Neural cell (in vitro differentiated cells): ENCODE results near the gene RAET1G. TPM values are rescaled to one million over a fixed set of nuclear protein-coding genes. Genes with fewer than 3 reads are reported as not detected.

Source experiments
- H2AFZ ChIP-seq: fragments of 200-600, 300-800 bp; sonication (generic), shearing (Covaris generic); 2 replicates; pipeline ENCODE4 v1.6.0; 2014; ENCODE audit warnings: low read depth, mild to moderate bottlenecking, antibody characterized with exemption, low read length, moderate library complexity
- H3F3A ChIP-seq: fragments of 200-600 bp; shearing (Covaris generic); 2 replicates; pipeline ENCODE4 v1.6.1; 2016; ENCODE audit warnings: mild to moderate bottlenecking, moderate library complexity, mixed read lengths, antibody characterized with exemption, low read length; ENCODE audit not compliant: insufficient read depth, poor library complexity, severe bottlenecking
- H3K27ac ChIP-seq: fragments of 200-600, 300-800 bp; sonication (generic), shearing (Covaris generic); 2 replicates; pipeline ENCODE4 v1.5.1; 2014; ENCODE audit warnings: mild to moderate bottlenecking, low read length, moderate library complexity
- H3K27me3 ChIP-seq: fragments of 300-800, 200-600 bp; sonication (generic), shearing (Covaris generic); 2 replicates; pipeline ENCODE4 v1.6.0; 2014; ENCODE audit warnings: mild to moderate bottlenecking, low read depth, low read length, moderate library complexity; ENCODE audit not compliant: insufficient read depth
- H3K36me3 ChIP-seq: fragments of 300-800, 200-600 bp; sonication (generic), shearing (Covaris generic); 2 replicates; pipeline ENCODE4 v1.5.1; 2014; ENCODE audit warnings: mild to moderate bottlenecking, antibody characterized with exemption, low read length, moderate library complexity; ENCODE audit not compliant: insufficient read depth
- H3K4me2 ChIP-seq: fragments of 300-800, 200-600 bp; sonication (generic), shearing (Covaris generic); 2 replicates; pipeline ENCODE4 v1.6.0; 2014; ENCODE audit warnings: mild to moderate bottlenecking, low read length
- H3K4me3 ChIP-seq: fragments of 300-800, 200-600 bp; sonication (generic), shearing (Covaris generic); 2 replicates; pipeline ENCODE4 v1.5.1; 2014; ENCODE audit warnings: mild to moderate bottlenecking, low read length, moderate library complexity
- H3K79me2 ChIP-seq: fragments of 200-600 bp; shearing (Covaris generic); replicated peaks from 2 replicates; pipeline ENCODE4 v1.6.0; 2014; ENCODE audit warnings: mild to moderate bottlenecking, low read length, moderate library complexity; ENCODE audit not compliant: insufficient read depth
- H3K9ac ChIP-seq: fragments of 300-800, 200-600 bp; sonication (generic), shearing (Covaris generic); 2 replicates; pipeline ENCODE4 v1.6.1; 2016; ENCODE audit warnings: mild to moderate bottlenecking, low read length, mixed read lengths
- H3K9me2 ChIP-seq: fragments of 200-600 bp; shearing (Covaris generic); 2 replicates; pipeline ENCODE4 v1.6.1; 2016; ENCODE audit warnings: mild to moderate bottlenecking, low read length, mixed read lengths; ENCODE audit not compliant: insufficient read depth
- H3K9me3 ChIP-seq: fragments of 200-600, 300-800 bp; sonication (generic), shearing (Covaris generic); 2 replicates; pipeline ENCODE4 v1.6.1; 2016; ENCODE audit warnings: mild to moderate bottlenecking, mixed run types, low read length, moderate library complexity, mixed read lengths
- H4K20me1 ChIP-seq: fragments of 200-600 bp; shearing (Covaris generic); 2 replicates; pipeline ENCODE4 v1.6.1; 2016; ENCODE audit warnings: mild to moderate bottlenecking, mixed run types; ENCODE audit not compliant: insufficient read depth
- EP300 ChIP-seq: fragments of 450-650 bp; conservative IDR thresholded peaks from 2 replicates; pipeline ENCODE4 v1.6.1; 2014; ENCODE audit warnings: antibody characterized with exemption, mild to moderate bottlenecking, moderate library complexity; ENCODE audit not compliant: poor library complexity, severe bottlenecking
- EZH2 ChIP-seq: fragments of 200-600, 300-800 bp; shearing (Covaris generic), sonication (generic); IDR thresholded peaks from 2 replicates; pipeline ENCODE4 v1.6.1; 2014; ENCODE audit warnings: antibody characterized with exemption, low read length, borderline replicate concordance, mild to moderate bottlenecking; ENCODE audit not compliant: insufficient read depth, poor library complexity, severe bottlenecking
- MXI1 ChIP-seq: fragments of 450-650 bp; conservative IDR thresholded peaks from 2 replicates; pipeline ENCODE4 v1.6.1; 2014; ENCODE audit warnings: antibody characterized with exemption, mild to moderate bottlenecking; ENCODE audit not compliant: poor library complexity, severe bottlenecking
- POLR2AphosphoS5 ChIP-seq: IDR thresholded peaks from 2 replicates; pipeline ENCODE4 v1.6.1; 2012
- RAD21 ChIP-seq: fragments of 450-650 bp; conservative IDR thresholded peaks from 2 replicates; pipeline ENCODE4 v1.6.1; 2014; ENCODE audit warnings: antibody characterized with exemption, mild to moderate bottlenecking, moderate library complexity
- SMC3 ChIP-seq: fragments of 450-650 bp; conservative IDR thresholded peaks from 2 replicates; pipeline ENCODE4 v1.6.1; 2014; ENCODE audit warnings: antibody characterized with exemption, mild to moderate bottlenecking, moderate library complexity; ENCODE audit not compliant: poor library complexity
- TAF1 ChIP-seq: IDR thresholded peaks from 2 replicates; pipeline ENCODE4 v1.6.1; 2012; ENCODE audit warnings: low read depth
- polyA plus RNA-seq: library from polyadenylated mRNA; depleted of rRNA; stranded (reverse); fragments of >200 nt; gene quantifications from 2 replicates; pipeline ENCODE4 v1.2.3, GENCODE V29; 2014
- TF ChIP-seq, protein P1 (sequence below): IDR thresholded peaks from 2 replicates; pipeline ENCODE4 v1.6.1; 2012; ENCODE audit warnings: borderline replicate concordance
- TF ChIP-seq, protein P2 (sequence below): fragments of 450-650 bp; IDR thresholded peaks from 2 replicates; pipeline ENCODE4 v1.5.1; 2014; ENCODE audit warnings: antibody characterized with exemption, mild to moderate bottlenecking, moderate library complexity; ENCODE audit not compliant: poor library complexity, severe bottlenecking

RAET1G gene
- polyA plus RNA-seq, 1 donor from 2014 or later, result not detected

DNA sequence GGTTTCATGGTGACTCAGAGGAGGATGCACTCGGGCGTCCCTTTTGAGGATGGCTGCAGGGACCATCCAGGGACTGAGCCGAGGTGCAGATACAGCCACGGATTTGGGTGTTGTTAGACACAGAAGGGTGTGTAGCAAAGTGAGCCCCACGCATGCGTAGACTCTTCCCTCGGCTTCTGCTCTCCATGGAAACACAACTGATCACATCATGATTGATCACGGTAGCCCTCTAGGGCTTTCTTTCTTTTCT is 40.2 kb upstream of the RAET1G start:
- Histone ChIP-seq H3K9me2 (no peaks in the 10 kb centered on the region), H3K9me3 (no peaks in the 10 kb centered on the region), H3K27ac (no peak overlapping the region), H3F3A (no peaks in the 10 kb centered on the region), H3K9ac (peak overlapping the region; percentile 45), H3K4me3 (peak overlapping the region; percentile 71), H3K79me2 (no peaks in the 10 kb centered on the region), H4K20me1 (no peaks in the 10 kb centered on the region), H3K27me3 (peaks cover 90% of the 10 kb centered on the region), H3K4me2 (peak overlapping the region; percentile 55), H3K36me3 (no peaks in the 10 kb centered on the region), H2AFZ (no peak overlapping the region)
- no peak for TF ChIP-seq EP300
- no peak for TF ChIP-seq EZH2
- no peak for TF ChIP-seq TAF1
- TF ChIP-seq, protein P1, sequence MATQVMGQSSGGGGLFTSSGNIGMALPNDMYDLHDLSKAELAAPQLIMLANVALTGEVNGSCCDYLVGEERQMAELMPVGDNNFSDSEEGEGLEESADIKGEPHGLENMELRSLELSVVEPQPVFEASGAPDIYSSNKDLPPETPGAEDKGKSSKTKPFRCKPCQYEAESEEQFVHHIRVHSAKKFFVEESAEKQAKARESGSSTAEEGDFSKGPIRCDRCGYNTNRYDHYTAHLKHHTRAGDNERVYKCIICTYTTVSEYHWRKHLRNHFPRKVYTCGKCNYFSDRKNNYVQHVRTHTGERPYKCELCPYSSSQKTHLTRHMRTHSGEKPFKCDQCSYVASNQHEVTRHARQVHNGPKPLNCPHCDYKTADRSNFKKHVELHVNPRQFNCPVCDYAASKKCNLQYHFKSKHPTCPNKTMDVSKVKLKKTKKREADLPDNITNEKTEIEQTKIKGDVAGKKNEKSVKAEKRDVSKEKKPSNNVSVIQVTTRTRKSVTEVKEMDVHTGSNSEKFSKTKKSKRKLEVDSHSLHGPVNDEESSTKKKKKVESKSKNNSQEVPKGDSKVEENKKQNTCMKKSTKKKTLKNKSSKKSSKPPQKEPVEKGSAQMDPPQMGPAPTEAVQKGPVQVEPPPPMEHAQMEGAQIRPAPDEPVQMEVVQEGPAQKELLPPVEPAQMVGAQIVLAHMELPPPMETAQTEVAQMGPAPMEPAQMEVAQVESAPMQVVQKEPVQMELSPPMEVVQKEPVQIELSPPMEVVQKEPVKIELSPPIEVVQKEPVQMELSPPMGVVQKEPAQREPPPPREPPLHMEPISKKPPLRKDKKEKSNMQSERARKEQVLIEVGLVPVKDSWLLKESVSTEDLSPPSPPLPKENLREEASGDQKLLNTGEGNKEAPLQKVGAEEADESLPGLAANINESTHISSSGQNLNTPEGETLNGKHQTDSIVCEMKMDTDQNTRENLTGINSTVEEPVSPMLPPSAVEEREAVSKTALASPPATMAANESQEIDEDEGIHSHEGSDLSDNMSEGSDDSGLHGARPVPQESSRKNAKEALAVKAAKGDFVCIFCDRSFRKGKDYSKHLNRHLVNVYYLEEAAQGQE, result no peak
- no peak for TF ChIP-seq MXI1
- TF ChIP-seq SMC3, result no peak

DNA sequence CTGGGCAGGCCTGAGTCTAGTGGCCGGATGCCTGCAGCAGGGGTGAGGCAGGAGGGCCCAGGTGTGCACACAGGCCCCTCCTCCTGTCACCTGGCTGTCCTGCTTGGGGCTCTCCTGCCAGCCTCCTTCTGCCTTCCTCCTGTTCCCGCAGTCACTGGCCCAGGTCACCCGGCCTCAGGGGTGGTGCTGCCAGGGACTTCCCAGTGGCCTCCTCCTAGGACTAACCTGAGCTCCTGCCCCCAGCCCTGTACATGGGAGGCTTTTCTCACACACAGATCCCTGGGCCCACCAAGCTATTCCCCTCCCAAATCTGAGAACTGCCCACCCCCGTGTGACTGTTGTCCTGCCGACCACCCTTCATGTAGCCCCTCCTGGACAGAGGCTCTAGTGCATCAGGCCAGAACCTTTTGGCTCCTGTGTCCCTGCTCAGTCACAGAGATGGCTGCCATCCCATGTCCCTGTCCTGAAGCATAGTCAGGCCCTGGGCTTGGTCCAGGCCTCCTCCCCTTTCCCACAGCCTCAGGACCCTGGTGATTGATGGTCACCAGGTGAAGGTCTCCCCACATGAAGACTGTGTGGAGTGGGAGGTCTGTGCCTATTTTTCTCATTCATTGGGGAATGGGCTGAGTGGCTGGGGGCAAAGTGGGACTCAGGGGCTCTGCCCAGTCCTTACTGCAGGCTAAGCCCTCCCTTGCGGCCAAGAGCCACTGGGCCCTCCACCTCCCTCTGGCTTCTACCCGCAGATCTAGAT is 39.7 kb upstream of the RAET1G start:
- Histone ChIP-seq H4K20me1 (no peaks in the 10 kb centered on the region), H3K27me3 (peaks cover 93% of the 10 kb centered on the region), H3K9me2 (no peaks in the 10 kb centered on the region), H3K27ac (no peak overlapping the region), H3K79me2 (no peaks in the 10 kb centered on the region), H2AFZ (no peak overlapping the region), H3F3A (no peaks in the 10 kb centered on the region), H3K4me2 (peak overlapping the region; percentile 55), H3K36me3 (no peaks in the 10 kb centered on the region), H3K9me3 (no peaks in the 10 kb centered on the region), H3K4me3 (peak overlapping the region; percentile 71), H3K9ac (peak overlapping the region; percentile 45)
- no peak for TF ChIP-seq TAF1

DNA sequence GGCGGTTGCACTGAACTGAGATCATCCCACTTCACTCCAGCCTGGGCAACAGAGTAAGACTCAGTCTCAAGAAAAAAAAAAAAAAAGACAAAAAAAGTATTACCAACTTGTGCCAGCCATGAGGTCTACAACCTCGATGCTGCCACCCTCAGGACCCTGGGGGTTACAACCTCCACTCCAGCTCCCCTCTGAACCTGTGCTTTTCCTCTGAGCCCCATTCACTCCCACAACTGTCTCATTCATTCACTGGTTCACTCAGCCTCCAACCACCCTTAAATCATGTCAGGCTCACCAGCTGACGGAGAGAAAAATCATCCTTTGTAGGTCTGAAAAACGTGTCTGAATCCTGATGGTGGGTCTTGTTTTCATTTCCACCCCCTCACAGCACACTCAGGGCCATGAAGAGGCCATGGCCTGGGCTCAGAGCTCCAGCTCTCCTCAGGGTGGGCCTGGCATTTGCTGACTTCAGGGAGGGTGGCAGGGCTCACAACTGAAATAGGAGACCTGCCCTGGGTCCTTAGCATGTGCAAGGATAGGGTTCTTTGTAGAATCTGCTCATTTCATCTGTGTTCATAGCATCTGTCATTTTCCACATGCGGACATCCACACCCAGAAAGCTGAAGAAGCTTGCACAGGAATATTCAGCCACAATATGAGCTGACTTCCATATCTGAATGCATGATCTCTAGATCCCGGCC is 39.0 kb upstream of the RAET1G start:
- no peaks in the 10 kb centered on the region for H3K36me3 ChIP-seq
- TF ChIP-seq TAF1 (no peak), MXI1 (no peak), RAD21 (no peak), EZH2 (no peak), POLR2AphosphoS5 (no peak), EP300 (no peak), SMC3 (no peak)
- TF ChIP-seq, protein P1, result no peak
- TF ChIP-seq, protein P2, sequence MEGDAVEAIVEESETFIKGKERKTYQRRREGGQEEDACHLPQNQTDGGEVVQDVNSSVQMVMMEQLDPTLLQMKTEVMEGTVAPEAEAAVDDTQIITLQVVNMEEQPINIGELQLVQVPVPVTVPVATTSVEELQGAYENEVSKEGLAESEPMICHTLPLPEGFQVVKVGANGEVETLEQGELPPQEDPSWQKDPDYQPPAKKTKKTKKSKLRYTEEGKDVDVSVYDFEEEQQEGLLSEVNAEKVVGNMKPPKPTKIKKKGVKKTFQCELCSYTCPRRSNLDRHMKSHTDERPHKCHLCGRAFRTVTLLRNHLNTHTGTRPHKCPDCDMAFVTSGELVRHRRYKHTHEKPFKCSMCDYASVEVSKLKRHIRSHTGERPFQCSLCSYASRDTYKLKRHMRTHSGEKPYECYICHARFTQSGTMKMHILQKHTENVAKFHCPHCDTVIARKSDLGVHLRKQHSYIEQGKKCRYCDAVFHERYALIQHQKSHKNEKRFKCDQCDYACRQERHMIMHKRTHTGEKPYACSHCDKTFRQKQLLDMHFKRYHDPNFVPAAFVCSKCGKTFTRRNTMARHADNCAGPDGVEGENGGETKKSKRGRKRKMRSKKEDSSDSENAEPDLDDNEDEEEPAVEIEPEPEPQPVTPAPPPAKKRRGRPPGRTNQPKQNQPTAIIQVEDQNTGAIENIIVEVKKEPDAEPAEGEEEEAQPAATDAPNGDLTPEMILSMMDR, result no peak
- no peaks in the 10 kb centered on the region for H4K20me1 ChIP-seq
- H3F3A ChIP-seq, result no peaks in the 10 kb centered on the region
- H3K4me3 ChIP-seq, result no peak overlapping the region
- no peak overlapping the region for H3K9ac ChIP-seq
- H3K27me3 ChIP-seq, result peaks cover 93% of the 10 kb centered on the region
- no peaks in the 10 kb centered on the region for H3K79me2 ChIP-seq
- no peaks in the 10 kb centered on the region for H3K9me2 ChIP-seq
- no peak overlapping the region for H3K4me2 ChIP-seq
- no peak overlapping the region for H2AFZ ChIP-seq
- no peaks in the 10 kb centered on the region for H3K9me3 ChIP-seq
- H3K27ac ChIP-seq, result no peak overlapping the region
